ENCODE data around the gene FRMD7.
"Not testable (repeated sequence)": the region's sequence is repeated elsewhere in the genome, so short reads cannot be mapped to it uniquely, and the experiment has no call there.

FRMD7 gene

GRCh38 chrX:132127743-132128142, at the start of gene FRMD7:
FRMD7 (minus strand) TSS chrX:132128020; CDS start chrX:132127844, 176 bp downstream.
- DNase-seq (ENCODE audit: extremely low read depth in 1 of 2, low read depth in 1 of 2) = no peak

- DNase-seq (ENCODE audit: extremely low read depth in 1 of 2, low read depth in 1 of 2) = no peak
Measured at GRCh38 chrX:132173647-132174046, 45.8 kb upstream of the FRMD7 start.

GRCh38 chrX:132171881-132172280, 44.1 kb upstream of the FRMD7 start:
- no peak for DNase-seq (ENCODE audit: extremely low read depth in 1 of 2, low read depth in 1 of 2)

- DNase-seq (ENCODE audit: extremely low read depth in 1 of 2, low read depth in 1 of 2) = no peak
Measured at GRCh38 chrX:132171478-132171877, 43.7 kb upstream of the FRMD7 start.

GRCh38 chrX:132169554-132169953, 41.7 kb upstream of the FRMD7 start:
- no peak for DNase-seq (ENCODE audit: extremely low read depth in 1 of 2, low read depth in 1 of 2)

GRCh38 chrX:132165651-132166050, 37.8 kb upstream of the FRMD7 start:
- DNase-seq (ENCODE audit: extremely low read depth in 1 of 2, low read depth in 1 of 2) = no peak

- no peak for DNase-seq (ENCODE audit: extremely low read depth in 1 of 2, low read depth in 1 of 2)
Measured at GRCh38 chrX:132165005-132165404, 37.2 kb upstream of the FRMD7 start.

GRCh38 chrX:132163094-132163493, 35.3 kb upstream of the FRMD7 start:
- not testable (repeated sequence) for DNase-seq (ENCODE audit: extremely low read depth in 1 of 2, low read depth in 1 of 2)

GRCh38 chrX:132153166-132153565, 25.3 kb upstream of the FRMD7 start:
- DNase-seq (ENCODE audit: extremely low read depth in 1 of 2, low read depth in 1 of 2) = no peak

GRCh38 chrX:132146456-132146855, 18.6 kb upstream of the FRMD7 start:
- DNase-seq (ENCODE audit: extremely low read depth in 1 of 2, low read depth in 1 of 2) = no peak

GRCh38 chrX:132144061-132144460, 16.2 kb upstream of the FRMD7 start:
- DNase-seq (ENCODE audit: extremely low read depth in 1 of 2, low read depth in 1 of 2) = no peak

GRCh38 chrX:132125906-132126305, 1.9 kb downstream of the FRMD7 start:
- DNase-seq (ENCODE audit: extremely low read depth in 1 of 2, low read depth in 1 of 2) = no peak

- DNase-seq (ENCODE audit: extremely low read depth in 1 of 2, low read depth in 1 of 2) = no peak
Measured at GRCh38 chrX:132120913-132121312, 6.9 kb downstream of the FRMD7 start.

GRCh38 chrX:132119821-132120515, 7.9 kb downstream of the FRMD7 start:
- DNase-seq (ENCODE audit: extremely low read depth in 1 of 2, low read depth in 1 of 2) = no peak

- DNase-seq (ENCODE audit: extremely low read depth in 1 of 2, low read depth in 1 of 2) = no peak
Measured at GRCh38 chrX:132119283-132119682, 8.5 kb downstream of the FRMD7 start.

GRCh38 chrX:132118358-132118757, 9.5 kb downstream of the FRMD7 start:
- DNase-seq (ENCODE audit: extremely low read depth in 1 of 2, low read depth in 1 of 2) = no peak

GRCh38 chrX:132115792-132116191, 12.0 kb downstream of the FRMD7 start:
- no peak for DNase-seq (ENCODE audit: extremely low read depth in 1 of 2, low read depth in 1 of 2)

- DNase-seq (ENCODE audit: extremely low read depth in 1 of 2, low read depth in 1 of 2) = no peak
Measured at GRCh38 chrX:132114607-132115006, 13.2 kb downstream of the FRMD7 start.

GRCh38 chrX:132107291-132107690, 20.5 kb downstream of the FRMD7 start:
- no peak for DNase-seq (ENCODE audit: extremely low read depth in 1 of 2, low read depth in 1 of 2)

- no peak for DNase-seq (ENCODE audit: extremely low read depth in 1 of 2, low read depth in 1 of 2)
Measured at GRCh38 chrX:132101799-132102198, 26.0 kb downstream of the FRMD7 start.

GRCh38 chrX:132101206-132101605, 26.6 kb downstream of the FRMD7 start:
- DNase-seq (ENCODE audit: extremely low read depth in 1 of 2, low read depth in 1 of 2) = no peak

GRCh38 chrX:132098704-132099103, 29.1 kb downstream of the FRMD7 start:
- not testable (repeated sequence) for DNase-seq (ENCODE audit: extremely low read depth in 1 of 2, low read depth in 1 of 2)

- no peak for DNase-seq (ENCODE audit: extremely low read depth in 1 of 2, low read depth in 1 of 2)
Measured at GRCh38 chrX:132094164-132094563, 33.7 kb downstream of the FRMD7 start.

Data from stimulated activated CD8-positive, alpha-beta memory T cell treated with anti-CD3 and anti-CD28 coated beads, Interleukin-7, amount 100 ng/mL, for 48 hours (primary cell).